Ishikawa (cell line): Measurements from ENCODE around the gene CWF19L1.

Source experiments
- CEBPB ChIP-seq: IDR thresholded peaks from 2 replicates; pipeline ENCODE4 v1.6.1; 2012
- EP300 ChIP-seq: IDR thresholded peaks from 2 replicates; pipeline ENCODE4 v1.6.1; 2012; ENCODE audit warnings: borderline replicate concordance
- TAF1 ChIP-seq: IDR thresholded peaks from 2 replicates; pipeline ENCODE4 v1.6.1; 2012; ENCODE audit warnings: low read depth, mild to moderate bottlenecking
- YY1 ChIP-seq: IDR thresholded peaks from 2 replicates; pipeline ENCODE4 v1.6.1; 2012; ENCODE audit warnings: low read depth
- TF ChIP-seq, protein P1 (sequence below): IDR thresholded peaks from 2 replicates; pipeline ENCODE4 v1.6.1; 2012
- TF ChIP-seq, protein P2 (sequence below): IDR thresholded peaks from 2 replicates; pipeline ENCODE4 v1.6.1; 2012; ENCODE audit warnings: low read depth, mild to moderate bottlenecking

DNA sequence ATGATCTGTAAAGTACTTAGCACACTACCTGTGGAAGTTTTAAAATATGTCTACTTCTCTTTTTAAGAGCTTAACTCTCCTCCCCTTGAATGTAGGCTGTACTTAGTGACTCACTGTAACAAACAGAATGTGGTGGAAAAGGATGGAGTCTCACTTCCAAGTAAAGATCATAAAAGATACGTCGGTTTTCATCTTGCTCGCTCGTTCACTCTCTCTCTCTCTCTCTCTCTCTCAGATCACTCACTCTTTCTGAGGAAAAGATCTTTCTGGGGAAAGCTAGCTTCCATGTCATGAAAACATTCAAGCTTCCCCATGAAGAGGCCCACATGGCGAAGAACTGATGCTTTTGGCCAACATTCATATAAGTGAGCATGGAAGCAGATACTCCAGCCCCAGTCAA is 43.6 kb downstream of the CWF19L1 start:
- TF ChIP-seq, protein P1, sequence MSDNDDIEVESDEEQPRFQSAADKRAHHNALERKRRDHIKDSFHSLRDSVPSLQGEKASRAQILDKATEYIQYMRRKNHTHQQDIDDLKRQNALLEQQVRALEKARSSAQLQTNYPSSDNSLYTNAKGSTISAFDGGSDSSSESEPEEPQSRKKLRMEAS: no peak
- TF ChIP-seq CEBPB: no peak
- TF ChIP-seq, protein P2, sequence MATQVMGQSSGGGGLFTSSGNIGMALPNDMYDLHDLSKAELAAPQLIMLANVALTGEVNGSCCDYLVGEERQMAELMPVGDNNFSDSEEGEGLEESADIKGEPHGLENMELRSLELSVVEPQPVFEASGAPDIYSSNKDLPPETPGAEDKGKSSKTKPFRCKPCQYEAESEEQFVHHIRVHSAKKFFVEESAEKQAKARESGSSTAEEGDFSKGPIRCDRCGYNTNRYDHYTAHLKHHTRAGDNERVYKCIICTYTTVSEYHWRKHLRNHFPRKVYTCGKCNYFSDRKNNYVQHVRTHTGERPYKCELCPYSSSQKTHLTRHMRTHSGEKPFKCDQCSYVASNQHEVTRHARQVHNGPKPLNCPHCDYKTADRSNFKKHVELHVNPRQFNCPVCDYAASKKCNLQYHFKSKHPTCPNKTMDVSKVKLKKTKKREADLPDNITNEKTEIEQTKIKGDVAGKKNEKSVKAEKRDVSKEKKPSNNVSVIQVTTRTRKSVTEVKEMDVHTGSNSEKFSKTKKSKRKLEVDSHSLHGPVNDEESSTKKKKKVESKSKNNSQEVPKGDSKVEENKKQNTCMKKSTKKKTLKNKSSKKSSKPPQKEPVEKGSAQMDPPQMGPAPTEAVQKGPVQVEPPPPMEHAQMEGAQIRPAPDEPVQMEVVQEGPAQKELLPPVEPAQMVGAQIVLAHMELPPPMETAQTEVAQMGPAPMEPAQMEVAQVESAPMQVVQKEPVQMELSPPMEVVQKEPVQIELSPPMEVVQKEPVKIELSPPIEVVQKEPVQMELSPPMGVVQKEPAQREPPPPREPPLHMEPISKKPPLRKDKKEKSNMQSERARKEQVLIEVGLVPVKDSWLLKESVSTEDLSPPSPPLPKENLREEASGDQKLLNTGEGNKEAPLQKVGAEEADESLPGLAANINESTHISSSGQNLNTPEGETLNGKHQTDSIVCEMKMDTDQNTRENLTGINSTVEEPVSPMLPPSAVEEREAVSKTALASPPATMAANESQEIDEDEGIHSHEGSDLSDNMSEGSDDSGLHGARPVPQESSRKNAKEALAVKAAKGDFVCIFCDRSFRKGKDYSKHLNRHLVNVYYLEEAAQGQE: no peak
- TF ChIP-seq TAF1: no peak
- TF ChIP-seq EP300: no peak
- no peak for TF ChIP-seq YY1
